Measurements from ENCODE around the gene ELMO1. TPM values are rescaled to one million over a fixed set of nuclear protein-coding genes. Genes with fewer than 3 reads are reported as not detected.

ELMO1 gene
- total and polyA plus RNA-seq, 10 of the 15 experiments (the other 5 are each of a cell fraction or from before 2014, with no cell fraction given): 22.6 to 85.9 (median 56.6) TPM

DNA sequence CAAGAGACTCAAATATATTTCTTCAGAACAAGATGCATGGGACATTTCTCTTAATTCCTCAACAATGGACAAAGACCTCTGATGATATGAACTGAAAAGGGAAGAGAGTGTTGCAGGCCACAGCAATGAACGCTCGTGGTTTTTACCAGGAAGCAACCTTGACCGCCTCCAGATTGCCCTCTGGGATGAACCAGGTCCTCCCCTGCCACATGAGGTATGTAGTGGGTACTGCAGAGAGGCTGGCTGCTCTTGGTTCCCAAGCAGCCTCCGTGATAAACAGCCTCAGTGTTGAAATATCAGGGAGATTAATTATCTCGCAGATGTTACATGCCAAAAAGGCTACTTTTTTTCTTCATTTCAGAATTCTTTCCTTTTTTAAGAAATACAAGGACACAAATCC lies 338.8 kb downstream of the ELMO1 start:
- Histone ChIP-seq H3K27me3 (replicated peaks in 1 of 2; ENCODE audit: control insufficient read depth in 2 of 2, insufficient read depth in 2 of 2, low read length in 1 of 2) (no peaks in the 10 kb centered on the region), H3K36me3 (ENCODE audit: control insufficient read depth in 2 of 2, insufficient read depth in 2 of 2, low read length in 1 of 2) (peaks cover 0 to 2% of the 10 kb centered on the region in 2 experiments; a peak in 2 of 4 replicates), H4K20me1 (ENCODE audit: control insufficient read depth, insufficient read depth) (no peaks in the 10 kb centered on the region), H3K4me3 (no peak overlapping the region), H3K9me3 (replicated peaks; ENCODE audit: control insufficient read depth, insufficient read depth, low read length) (no peaks in the 10 kb centered on the region), H3K4me2 (ENCODE audit: control insufficient read depth, insufficient read depth) (no peak overlapping the region), H3K9ac (ENCODE audit: control insufficient read depth, insufficient read depth, low read length) (no peak overlapping the region), H2AFZ (ENCODE audit: control insufficient read depth, low read depth, low read length) (no peak overlapping the region), H3K79me2 (ENCODE audit: control insufficient read depth, insufficient read depth, low read length) (no peaks in the 10 kb centered on the region), H3K4me1 (ENCODE audit: control insufficient read depth, insufficient read depth, low read length) (peaks cover 5% of the 10 kb centered on the region), H3K27ac (ENCODE audit: control insufficient read depth, insufficient read depth) (no peak overlapping the region)
- ChIA-PET RAD21 (ENCODE audit: unreplicated experiment) (no interaction called here), SMC1A (ENCODE audit: uncharacterized antibody, unreplicated experiment) (no interaction called here), CTCF (no interaction called here), POLR2A (no interaction called here)
- no peak for DNase-seq (ENCODE audit: low read depth, low spot score)
- TF ChIP-seq ZBED1 (IDR thresholded peaks at IDR 0.05; ENCODE audit: borderline replicate concordance) (no peak), POLR2A (IDR thresholded peaks at IDR 0.05; ENCODE audit: low read depth, low read length) (no peak), RELA (IDR thresholded peaks at IDR 0.05; ENCODE audit: borderline replicate concordance, partially characterized antibody) (no peak)
- FAIRE-seq: no peak
- peak; percentile 22; the same call in 1 of the 3 replicates for ATAC-seq
- whole genome bisulfite sequencing (ENCODE audit: insufficient coverage, insufficient replicate concordance, low lambda C conversion rate, missing lambda C conversion rate): 54% methylated on average over 5 of the region's 5 CpGs
- in situ Hi-C loops (cut with MboI): no loop called here
- intact Hi-C loops (cut with micrococcal nuclease; ENCODE audit: unreplicated experiment): no loop called here
- BruUV-seq (replicated peaks): no TSS peak

DNA sequence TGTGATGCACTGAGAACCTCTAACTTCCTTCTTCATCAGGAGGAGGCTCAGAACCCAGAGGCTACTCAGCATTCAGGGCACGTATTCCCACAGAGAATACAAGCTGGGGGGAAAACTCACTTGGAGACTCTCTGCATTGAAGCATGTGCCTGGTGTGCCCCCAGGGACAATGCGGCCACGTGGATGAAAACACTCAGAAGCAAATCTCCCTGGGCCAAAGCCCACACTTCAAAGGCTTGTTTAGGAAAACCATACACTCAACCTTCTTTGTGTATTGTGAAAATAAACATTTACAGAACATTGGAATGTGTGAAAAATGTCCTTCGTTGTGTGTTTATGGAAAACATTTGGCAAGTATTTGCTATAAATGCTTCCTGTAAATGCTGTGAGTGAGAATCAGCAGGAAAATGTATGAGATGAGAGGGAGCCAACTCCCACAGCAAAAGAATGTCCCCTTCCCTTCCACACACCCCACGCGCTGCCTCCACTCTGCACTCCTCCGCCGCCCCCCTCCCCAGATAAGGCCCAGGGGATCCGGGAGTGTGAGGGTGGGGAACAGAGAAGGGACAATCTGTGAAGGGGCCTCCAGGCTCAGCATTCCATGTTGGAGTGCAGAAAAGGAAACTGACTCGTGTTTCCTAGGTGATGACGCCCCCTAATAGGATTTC lies 339.5 kb downstream of the ELMO1 start:
- Histone ChIP-seq H3K4me3 (no peak overlapping the region), H3K4me2 (ENCODE audit: control insufficient read depth, insufficient read depth) (no peak overlapping the region), H3K9me3 (replicated peaks; ENCODE audit: control insufficient read depth, insufficient read depth, low read length) (no peaks in the 10 kb centered on the region), H3K9ac (ENCODE audit: control insufficient read depth, insufficient read depth, low read length) (no peak overlapping the region), H3K4me1 (ENCODE audit: control insufficient read depth, insufficient read depth, low read length) (peaks cover 5% of the 10 kb centered on the region), H3K36me3 (ENCODE audit: control insufficient read depth in 2 of 2, insufficient read depth in 2 of 2, low read length in 1 of 2) (peaks cover 0 to 2% of the 10 kb centered on the region in 2 experiments; a peak in 2 of 4 replicates), H3K79me2 (ENCODE audit: control insufficient read depth, insufficient read depth, low read length) (no peaks in the 10 kb centered on the region), H3K27ac (ENCODE audit: control insufficient read depth, insufficient read depth) (no peak overlapping the region), H2AFZ (ENCODE audit: control insufficient read depth, low read depth, low read length) (no peak overlapping the region), H4K20me1 (ENCODE audit: control insufficient read depth, insufficient read depth) (no peaks in the 10 kb centered on the region), H3K27me3 (replicated peaks in 1 of 2; ENCODE audit: control insufficient read depth in 2 of 2, insufficient read depth in 2 of 2, low read length in 1 of 2) (no peaks in the 10 kb centered on the region)
- RAD21 ChIA-PET (ENCODE audit: unreplicated experiment): no interaction called here
- CTCF ChIA-PET: no interaction called here
- no TSS peak for BruUV-seq (replicated peaks)
- DNase-seq (ENCODE audit: low read depth, low spot score): no peak
- FAIRE-seq: no peak
- intact Hi-C loops (cut with micrococcal nuclease; ENCODE audit: unreplicated experiment): no loop called here
- 94% methylated on average over 11 of the region's 11 CpGs for WGBS (ENCODE audit: insufficient coverage, insufficient replicate concordance, low lambda C conversion rate, missing lambda C conversion rate)
- SMC1A ChIA-PET (ENCODE audit: uncharacterized antibody, unreplicated experiment): no interaction called here
- in situ Hi-C loops (cut with MboI): no loop called here
- ATAC-seq: no peak
- POLR2A ChIA-PET: no interaction called here
- no peak for TF ChIP-seq NBN (IDR thresholded peaks at IDR 0.05)
- no peak for TF ChIP-seq TCF7 (IDR thresholded peaks at IDR 0.05; ENCODE audit: borderline replicate concordance)
- no peak for TF ChIP-seq IRF4 (IDR thresholded peaks at IDR 0.05; ENCODE audit: low read depth, low read length)
- TF ChIP-seq EZH2 (IDR thresholded peaks at IDR 0.05; ENCODE audit: borderline replicate concordance, control insufficient read depth, low read depth, low read length): no peak
- no peak for TF ChIP-seq MTA3 (IDR thresholded peaks at IDR 0.05; ENCODE audit: borderline replicate concordance, low read length)
- TF ChIP-seq DPF2 (IDR thresholded peaks at IDR 0.05): no peak
- no peak for TF ChIP-seq PML (IDR thresholded peaks at IDR 0.05; ENCODE audit: low read length)
- TF ChIP-seq, protein P1, sequence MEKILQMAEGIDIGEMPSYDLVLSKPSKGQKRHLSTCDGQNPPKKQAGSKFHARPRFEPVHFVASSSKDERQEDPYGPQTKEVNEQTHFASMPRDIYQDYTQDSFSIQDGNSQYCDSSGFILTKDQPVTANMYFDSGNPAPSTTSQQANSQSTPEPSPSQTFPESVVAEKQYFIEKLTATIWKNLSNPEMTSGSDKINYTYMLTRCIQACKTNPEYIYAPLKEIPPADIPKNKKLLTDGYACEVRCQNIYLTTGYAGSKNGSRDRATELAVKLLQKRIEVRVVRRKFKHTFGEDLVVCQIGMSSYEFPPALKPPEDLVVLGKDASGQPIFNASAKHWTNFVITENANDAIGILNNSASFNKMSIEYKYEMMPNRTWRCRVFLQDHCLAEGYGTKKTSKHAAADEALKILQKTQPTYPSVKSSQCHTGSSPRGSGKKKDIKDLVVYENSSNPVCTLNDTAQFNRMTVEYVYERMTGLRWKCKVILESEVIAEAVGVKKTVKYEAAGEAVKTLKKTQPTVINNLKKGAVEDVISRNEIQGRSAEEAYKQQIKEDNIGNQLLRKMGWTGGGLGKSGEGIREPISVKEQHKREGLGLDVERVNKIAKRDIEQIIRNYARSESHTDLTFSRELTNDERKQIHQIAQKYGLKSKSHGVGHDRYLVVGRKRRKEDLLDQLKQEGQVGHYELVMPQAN (conservative IDR thresholded peaks at IDR 0.05): no peak
- TF ChIP-seq CHD2 (IDR thresholded peaks at IDR 0.05; ENCODE audit: borderline replicate concordance, low read depth, low read length): no peak
- TF ChIP-seq TBL1XR1 (IDR thresholded peaks at IDR 0.05; ENCODE audit: low read depth, low read length): no peak
- TF ChIP-seq, protein P2, sequence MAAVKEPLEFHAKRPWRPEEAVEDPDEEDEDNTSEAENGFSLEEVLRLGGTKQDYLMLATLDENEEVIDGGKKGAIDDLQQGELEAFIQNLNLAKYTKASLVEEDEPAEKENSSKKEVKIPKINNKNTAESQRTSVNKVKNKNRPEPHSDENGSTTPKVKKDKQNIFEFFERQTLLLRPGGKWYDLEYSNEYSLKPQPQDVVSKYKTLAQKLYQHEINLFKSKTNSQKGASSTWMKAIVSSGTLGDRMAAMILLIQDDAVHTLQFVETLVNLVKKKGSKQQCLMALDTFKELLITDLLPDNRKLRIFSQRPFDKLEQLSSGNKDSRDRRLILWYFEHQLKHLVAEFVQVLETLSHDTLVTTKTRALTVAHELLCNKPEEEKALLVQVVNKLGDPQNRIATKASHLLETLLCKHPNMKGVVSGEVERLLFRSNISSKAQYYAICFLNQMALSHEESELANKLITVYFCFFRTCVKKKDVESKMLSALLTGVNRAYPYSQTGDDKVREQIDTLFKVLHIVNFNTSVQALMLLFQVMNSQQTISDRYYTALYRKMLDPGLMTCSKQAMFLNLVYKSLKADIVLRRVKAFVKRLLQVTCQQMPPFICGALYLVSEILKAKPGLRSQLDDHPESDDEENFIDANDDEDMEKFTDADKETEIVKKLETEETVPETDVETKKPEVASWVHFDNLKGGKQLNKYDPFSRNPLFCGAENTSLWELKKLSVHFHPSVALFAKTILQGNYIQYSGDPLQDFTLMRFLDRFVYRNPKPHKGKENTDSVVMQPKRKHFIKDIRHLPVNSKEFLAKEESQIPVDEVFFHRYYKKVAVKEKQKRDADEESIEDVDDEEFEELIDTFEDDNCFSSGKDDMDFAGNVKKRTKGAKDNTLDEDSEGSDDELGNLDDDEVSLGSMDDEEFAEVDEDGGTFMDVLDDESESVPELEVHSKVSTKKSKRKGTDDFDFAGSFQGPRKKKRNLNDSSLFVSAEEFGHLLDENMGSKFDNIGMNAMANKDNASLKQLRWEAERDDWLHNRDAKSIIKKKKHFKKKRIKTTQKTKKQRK (IDR thresholded peaks at IDR 0.05; ENCODE audit: low read depth, low read length): no peak
- TF ChIP-seq TCF12 (IDR thresholded peaks at IDR 0.05; ENCODE audit: low read depth, low read length): no peak

All from GM12878 (cell line).